HepG2 (cell line): Measurements from ENCODE around the gene LIPA. TPM values are rescaled to one million over a fixed set of nuclear protein-coding genes. Genes with fewer than 3 reads are reported as not detected.

Source experiments
- ARNT2 ChIP-seq: sonication (generic); formaldehyde crosslinking; IDR thresholded peaks from 2 replicates; pipeline ENCODE4 v1.8.0; 2022; ENCODE audit warnings: mild to moderate bottlenecking, low read depth, missing genetic modification reagents, moderate library complexity
- EP300 ChIP-seq, 3 experiments: sonication (generic) in 1 of 3; formaldehyde crosslinking in 1 of 3; IDR thresholded peaks; 2 replicates each; pipeline versions ENCODE4 v1.5.1 to v1.6.1; 2011 to 2020; ENCODE audit warnings: low read depth in 2 of 3, low read length in 2 of 3, borderline replicate concordance in 1 of 3, improper control_type of control experiment in 1 of 3, mild to moderate bottlenecking in 1 of 3, missing genetic modification reagents in 1 of 3, moderate library complexity in 1 of 3
- FOSL1 ChIP-seq: sonication (generic); formaldehyde crosslinking; IDR thresholded peaks from 2 replicates; pipeline ENCODE4 v1.9.0; 2021; ENCODE audit warnings: missing genetic modification reagents, borderline replicate concordance
- KDM2A ChIP-seq: sonication (generic); formaldehyde crosslinking; IDR thresholded peaks from 2 replicates; pipeline ENCODE4 v1.4.0; 2020; ENCODE audit warnings: low read depth, missing genetic modification reagents, borderline replicate concordance
- NFE2L1 ChIP-seq: sonication (generic); formaldehyde crosslinking; IDR thresholded peaks from 2 replicates; pipeline ENCODE4 v1.4.0; 2020; ENCODE audit warnings: missing genetic modification reagents, mild to moderate bottlenecking, borderline replicate concordance
- NFKBIZ ChIP-seq: IDR thresholded peaks from 2 replicates; pipeline ENCODE4 v1.6.1; 2018; ENCODE audit warnings: missing genetic modification reagents, missing compliant biosample characterization
- PHF21A ChIP-seq: sonication (generic); formaldehyde crosslinking; IDR thresholded peaks from 2 replicates; pipeline ENCODE4 v1.5.0; 2020; ENCODE audit warnings: mild to moderate bottlenecking, missing genetic modification reagents
- PHF5A ChIP-seq: IDR thresholded peaks from one replicate; pipeline ENCODE4 v1.6.1; 2018; ENCODE audit warnings: low read depth, missing genetic modification reagents; ENCODE audit not compliant: unreplicated experiment
- SP5 ChIP-seq: IDR thresholded peaks from 2 replicates; pipeline ENCODE4 v1.6.1; 2016; ENCODE audit warnings: low read depth, borderline replicate concordance
- ZHX1 ChIP-seq: sonication (generic); formaldehyde crosslinking; IDR thresholded peaks from 2 replicates; pipeline ENCODE4 v1.8.1; 2022; ENCODE audit warnings: low read depth, mild to moderate bottlenecking, missing genetic modification reagents
- ZMYM4 ChIP-seq: sonication (generic); formaldehyde crosslinking; IDR thresholded peaks from 2 replicates; pipeline ENCODE4 v1.8.1; 2023; ENCODE audit warnings: mild to moderate bottlenecking, missing genetic modification reagents
- ZNF136 ChIP-seq: sonication (generic); formaldehyde crosslinking; IDR thresholded peaks from 2 replicates; pipeline ENCODE4 v1.8.1; 2022; ENCODE audit warnings: low read depth, mild to moderate bottlenecking, moderate library complexity, missing genetic modification reagents
- ZNF224 ChIP-seq: sonication (generic); formaldehyde crosslinking; IDR thresholded peaks from 2 replicates; pipeline ENCODE4 v1.5.0; 2020; ENCODE audit warnings: mild to moderate bottlenecking, missing genetic modification reagents
- ZNF260 ChIP-seq: sonication (generic); formaldehyde crosslinking; IDR thresholded peaks from 2 replicates; pipeline ENCODE4 v1.4.0; 2020; ENCODE audit warnings: missing genetic modification reagents, low read depth, mild to moderate bottlenecking, borderline replicate concordance
- ZNF329 ChIP-seq: sonication (generic); formaldehyde crosslinking; IDR thresholded peaks from 2 replicates; pipeline ENCODE4 v1.9.0; 2021; ENCODE audit warnings: low read depth, mild to moderate bottlenecking, missing genetic modification reagents
- ZNF687 ChIP-seq: sonication (generic); formaldehyde crosslinking; IDR thresholded peaks from 2 replicates; pipeline ENCODE4 v1.5.1; 2020; ENCODE audit warnings: mild to moderate bottlenecking, missing genetic modification reagents, moderate library complexity
- ZNF740 ChIP-seq: sonication (generic); formaldehyde crosslinking; IDR thresholded peaks from 2 replicates; pipeline ENCODE4 v1.4.0; 2020; ENCODE audit warnings: missing genetic modification reagents
- polyA plus RNA-seq, 8 experiments: library from polyadenylated mRNA; depleted of rRNA in 3 of 8; stranded (reverse) in 7 of 8; unstranded in 1 of 8; fragments of >200 nt; fragmentation: Illumina TruSeq in 4 of 8; extraction: Trizol in 4 of 8; gene quantifications; 2 replicates each; pipeline versions ENCODE4 v1.2.1 to v1.2.3, GENCODE V29; 2011 to 2016; ENCODE audit warnings: low read depth in 4 of 8, missing spikeins in 1 of 8, mixed read lengths in 1 of 8; ENCODE audit not compliant: insufficient read depth in 1 of 8
- total RNA-seq, 5 experiments: library from RNA; depleted of rRNA; stranded (reverse); fragments of >200 nt; fragmentation: Illumina TruSeq; extraction: Trizol; gene quantifications; 2 replicates each; pipeline ENCODE4 v1.2.3, GENCODE V29; 2016; ENCODE audit warnings: low read depth in 1 of 5
- TF ChIP-seq, protein P1 (sequence below): sonication (generic); formaldehyde crosslinking; IDR thresholded peaks from 2 replicates; pipeline ENCODE4 v1.8.1; 2023; ENCODE audit warnings: mild to moderate bottlenecking, missing genetic modification reagents, borderline replicate concordance

Gene LIPA
- total and polyA plus RNA-seq, 2 of the 13 experiments (the other 11 are each of a cell fraction or from before 2014, with no cell fraction given), result 57.1 to 79.5 TPM

DNA sequence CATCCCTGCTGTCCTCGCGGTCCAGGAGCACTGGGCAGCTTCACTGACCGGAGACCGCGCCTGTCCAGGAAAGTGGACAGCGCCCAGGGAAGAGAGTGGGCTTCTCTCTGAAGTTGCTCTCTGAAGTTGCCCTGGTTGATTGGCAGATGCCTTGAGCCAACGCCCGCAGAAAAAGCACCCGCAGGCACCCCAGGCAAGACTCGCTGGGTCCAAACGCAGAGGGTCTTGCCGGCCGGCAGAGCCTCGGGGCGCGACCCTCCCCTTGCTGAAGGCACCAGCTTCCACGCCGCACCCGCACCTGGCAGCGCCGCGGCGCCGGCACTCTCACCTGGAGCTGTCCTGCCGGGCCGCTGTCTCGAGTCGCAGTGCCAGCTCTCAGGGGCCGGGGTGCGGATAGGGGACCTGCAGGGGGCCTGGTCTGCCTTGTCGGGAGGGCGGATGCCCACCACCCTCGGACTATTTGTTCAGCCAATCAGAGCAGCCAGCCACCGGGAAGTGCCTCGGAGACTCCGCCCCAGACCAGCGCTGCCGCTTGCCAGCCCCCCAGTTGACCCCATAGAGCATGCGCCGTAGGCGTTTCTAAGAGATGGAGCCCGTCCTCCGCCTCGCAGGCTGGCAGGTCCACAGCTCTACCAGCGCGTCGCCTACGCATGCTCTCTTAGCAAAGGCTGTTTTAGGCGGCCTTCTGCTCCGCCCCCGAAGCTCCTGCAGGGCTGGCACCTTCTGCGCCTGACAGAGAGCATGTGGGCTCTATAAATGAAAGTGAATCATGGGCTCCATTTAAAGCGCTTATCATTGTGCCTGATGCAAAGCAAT is at the start of gene LIPA (continued):
- TF ChIP-seq ZNF687 (peak; percentile 85), ZNF224 (CRISPR knock-in tag) (no peak), EP300 (IDR thresholded peaks at IDR 0.05; ENCODE audit: low read depth in 2 of 2, low read length in 2 of 2) (no peak), EP300 (CRISPR knock-in tag; IDR thresholded peaks at IDR 0.05; ENCODE audit: borderline replicate concordance) (no peak), ZNF260 (CRISPR knock-in tag) (no peak), ZNF136 (CRISPR knock-in tag) (no peak), FOSL1 (CRISPR knock-in tag) (no peak), SP5 (peak; percentile 59; the same call in 1 of the 2 replicates), ZNF740 (CRISPR knock-in tag) (no peak), KDM2A (peak; percentile 62; the same call in 1 of the 2 replicates), ZNF329 (no peak), ZMYM4 (CRISPR knock-in tag) (peak; percentile 90), ARNT2 (CRISPR knock-in tag) (peak; percentile 71; the same call in 1 of the 2 replicates), ZHX1 (0 out of 2 replicates have a peak, but pooled peaks have one; percentile 36), PHF5A (no peak), NFE2L1 (CRISPR knock-in tag) (no peak), PHF21A (CRISPR knock-in tag) (peak; percentile 71), NFKBIZ (no peak; the same call in 1 of the 2 replicates)
- TF ChIP-seq, protein P1, sequence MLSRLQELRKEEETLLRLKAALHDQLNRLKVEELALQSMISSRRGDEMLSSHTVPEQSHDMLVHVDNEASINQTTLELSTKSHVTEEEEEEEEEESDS, result no peak
